NCI-H1417 (cell line): ENCODE data around the gene AGXT2.
A peak's percentile ranks its signal among the peaks of the same experiment; 100 is the strongest.

Source experiments
- DNase-seq, 3 experiments: peaks; one replicate each; lab custom pipeline; 2025; lab: John Stamatoyannopoulos, UW

AGXT2 gene

GRCh38 chr5:35047785-35048404, at the start of gene AGXT2:
Gene AGXT2, minus strand, starts transcription at chr5:35047949. Its CDS starts 57 bp downstream, at chr5:35047892.
- DNase-seq: no peak

- DNase-seq: no peak
Observed at GRCh38 chr5:35096932-35097331, 49.2 kb upstream of the AGXT2 start.

GRCh38 chr5:35096216-35096615, 48.5 kb upstream of the AGXT2 start:
- DNase-seq: no peak

GRCh38 chr5:35095366-35095765, 47.6 kb upstream of the AGXT2 start:
- no peak for DNase-seq

- DNase-seq: no peak
Observed at GRCh38 chr5:35094948-35095347, 47.2 kb upstream of the AGXT2 start.

- DNase-seq: no peak
Observed at GRCh38 chr5:35092703-35093102, 45.0 kb upstream of the AGXT2 start.

GRCh38 chr5:35091704-35092103, 44.0 kb upstream of the AGXT2 start:
- no peak for DNase-seq

GRCh38 chr5:35089334-35090314, 41.9 kb upstream of the AGXT2 start:
- DNase-seq: peak; percentile 29 to 81 (median 49)

GRCh38 chr5:35087991-35088390, 40.2 kb upstream of the AGXT2 start:
- DNase-seq: no peak

- no peak for DNase-seq
Observed at GRCh38 chr5:35083150-35083549, 35.4 kb upstream of the AGXT2 start.

GRCh38 chr5:35082530-35082929, 34.8 kb upstream of the AGXT2 start:
- DNase-seq: no peak

GRCh38 chr5:35081134-35081533, 33.4 kb upstream of the AGXT2 start:
- DNase-seq: no peak

GRCh38 chr5:35073160-35073559, 25.4 kb upstream of the AGXT2 start:
- no peak for DNase-seq

GRCh38 chr5:35069188-35069587, 21.4 kb upstream of the AGXT2 start:
- DNase-seq: no peak

GRCh38 chr5:35067985-35068384, 20.2 kb upstream of the AGXT2 start:
- DNase-seq: no peak

GRCh38 chr5:35066260-35066795, 18.6 kb upstream of the AGXT2 start:
- DNase-seq: no peak

- no peak for DNase-seq
Observed at GRCh38 chr5:35063414-35063813, 15.7 kb upstream of the AGXT2 start.

GRCh38 chr5:35061211-35061770, 13.5 kb upstream of the AGXT2 start:
- no peak for DNase-seq

- DNase-seq: no peak
Observed at GRCh38 chr5:35060236-35060635, 12.5 kb upstream of the AGXT2 start.

- DNase-seq: no peak
Observed at GRCh38 chr5:35059251-35059650, 11.5 kb upstream of the AGXT2 start.

GRCh38 chr5:35058374-35058788, 10.6 kb upstream of the AGXT2 start:
- DNase-seq: no peak

- DNase-seq: no peak
Observed at GRCh38 chr5:35056686-35057085, 8.9 kb upstream of the AGXT2 start.

GRCh38 chr5:35052838-35053237, 5.1 kb upstream of the AGXT2 start:
- no peak for DNase-seq
